ENCODE data around the gene CHRNA10.

DNA sequence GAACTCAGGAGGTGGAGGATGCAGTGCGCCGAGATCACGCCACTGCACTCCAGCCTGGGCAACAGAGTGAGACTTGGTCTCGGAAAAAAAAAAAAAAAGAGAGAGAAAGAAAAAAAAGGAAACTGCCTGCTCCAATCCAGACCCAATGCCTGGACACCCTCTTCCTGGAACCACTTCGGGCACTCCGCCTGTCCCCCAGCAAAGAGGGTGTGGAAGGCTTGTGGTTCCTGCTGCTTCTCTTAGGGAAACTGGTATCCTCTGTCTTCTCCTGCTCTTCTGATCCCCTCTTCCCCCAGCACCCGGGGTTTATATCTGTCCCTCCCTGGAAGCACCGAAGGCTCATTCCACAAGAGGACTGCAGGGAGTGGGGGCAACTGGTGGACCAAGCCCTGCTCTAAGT lies 12.9 kb downstream of the CHRNA10 start:
- TF ChIP-seq, protein P1, sequence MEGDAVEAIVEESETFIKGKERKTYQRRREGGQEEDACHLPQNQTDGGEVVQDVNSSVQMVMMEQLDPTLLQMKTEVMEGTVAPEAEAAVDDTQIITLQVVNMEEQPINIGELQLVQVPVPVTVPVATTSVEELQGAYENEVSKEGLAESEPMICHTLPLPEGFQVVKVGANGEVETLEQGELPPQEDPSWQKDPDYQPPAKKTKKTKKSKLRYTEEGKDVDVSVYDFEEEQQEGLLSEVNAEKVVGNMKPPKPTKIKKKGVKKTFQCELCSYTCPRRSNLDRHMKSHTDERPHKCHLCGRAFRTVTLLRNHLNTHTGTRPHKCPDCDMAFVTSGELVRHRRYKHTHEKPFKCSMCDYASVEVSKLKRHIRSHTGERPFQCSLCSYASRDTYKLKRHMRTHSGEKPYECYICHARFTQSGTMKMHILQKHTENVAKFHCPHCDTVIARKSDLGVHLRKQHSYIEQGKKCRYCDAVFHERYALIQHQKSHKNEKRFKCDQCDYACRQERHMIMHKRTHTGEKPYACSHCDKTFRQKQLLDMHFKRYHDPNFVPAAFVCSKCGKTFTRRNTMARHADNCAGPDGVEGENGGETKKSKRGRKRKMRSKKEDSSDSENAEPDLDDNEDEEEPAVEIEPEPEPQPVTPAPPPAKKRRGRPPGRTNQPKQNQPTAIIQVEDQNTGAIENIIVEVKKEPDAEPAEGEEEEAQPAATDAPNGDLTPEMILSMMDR (IDR thresholded peaks at IDR 0.05): no peak
- TF ChIP-seq POLR2A (IDR thresholded peaks at IDR 0.05): no peak
